ENCODE data around the gene PLIN1.

The PLIN1 gene

GRCh38 chr15:89690276-89691218 lies 11.4 kb upstream of the PLIN1 start, which contains the start of the genes PEX11A and WDR93 (continued):
- TF ChIP-seq, protein P1, sequence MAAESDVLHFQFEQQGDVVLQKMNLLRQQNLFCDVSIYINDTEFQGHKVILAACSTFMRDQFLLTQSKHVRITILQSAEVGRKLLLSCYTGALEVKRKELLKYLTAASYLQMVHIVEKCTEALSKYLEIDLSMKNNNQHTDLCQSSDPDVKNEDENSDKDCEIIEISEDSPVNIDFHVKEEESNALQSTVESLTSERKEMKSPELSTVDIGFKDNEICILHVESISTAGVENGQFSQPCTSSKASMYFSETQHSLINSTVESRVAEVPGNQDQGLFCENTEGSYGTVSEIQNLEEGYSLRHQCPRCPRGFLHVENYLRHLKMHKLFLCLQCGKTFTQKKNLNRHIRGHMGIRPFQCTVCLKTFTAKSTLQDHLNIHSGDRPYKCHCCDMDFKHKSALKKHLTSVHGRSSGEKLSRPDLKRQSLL (tag by site-specific recombination; IDR thresholded peaks at IDR 0.05), result 0 out of 2 replicates have a peak, but pooled peaks have one; percentile 20
- TF ChIP-seq SP2 (tag by site-specific recombination; IDR thresholded peaks at IDR 0.05) (peak; percentile 89), PRDM10 (tag by site-specific recombination; IDR thresholded peaks at IDR 0.05) (peak; percentile 86), BCL11B (tag by site-specific recombination; IDR thresholded peaks at IDR 0.05; ENCODE audit: low read depth) (peak; percentile 70; the same call in 1 of the 2 replicates), SCRT2 (tag by site-specific recombination; IDR thresholded peaks at IDR 0.05) (0 out of 2 replicates have a peak, but pooled peaks have one; percentile 28), YY1 (tag by site-specific recombination; IDR thresholded peaks at IDR 0.05) (0 out of 2 replicates have a peak, but pooled peaks have one; percentile 20), KLF7 (tag by site-specific recombination; IDR thresholded peaks at IDR 0.05; ENCODE audit: borderline replicate concordance) (0 out of 2 replicates have a peak, but pooled peaks have one; percentile 27), ZNF707 (tag by site-specific recombination; IDR thresholded peaks at IDR 0.05) (no peak), ZNF335 (tag by site-specific recombination; conservative IDR thresholded peaks at IDR 0.05) (peak; percentile 95), WT1 (tag by site-specific recombination; IDR thresholded peaks at IDR 0.05) (peak; percentile 51), KLF10 (tag by site-specific recombination; IDR thresholded peaks at IDR 0.05) (peak; percentile 60; the same call in 1 of the 2 replicates), BCL11A (tag by site-specific recombination; IDR thresholded peaks at IDR 0.05; ENCODE audit: low read depth) (0 out of 2 replicates have a peak, but pooled peaks have one; percentile 33), ZBTB10 (tag by site-specific recombination; IDR thresholded peaks at IDR 0.05) (peak; percentile 18; the same call in 1 of the 2 replicates), TCF7L2 (IDR thresholded peaks at IDR 0.05; ENCODE audit: borderline replicate concordance, low read depth, low read length) (no peak), ZFP69B (tag by site-specific recombination; IDR thresholded peaks at IDR 0.05) (peak; percentile 91), ZNF600 (tag by site-specific recombination; IDR thresholded peaks at IDR 0.05) (peak; percentile 34; the same call in 1 of the 2 replicates), ZEB2 (tag by site-specific recombination; IDR thresholded peaks at IDR 0.05) (peak; percentile 91), ZNF692 (tag by site-specific recombination; IDR thresholded peaks at IDR 0.05) (peak; percentile 92), ZBTB17 (tag by site-specific recombination; IDR thresholded peaks at IDR 0.05) (peak; percentile 55; the same call in 1 of the 2 replicates), SCRT1 (tag by site-specific recombination; IDR thresholded peaks at IDR 0.05; ENCODE audit: borderline replicate concordance) (no peak), ZNF2 (tag by site-specific recombination; IDR thresholded peaks at IDR 0.05) (peak; percentile 61; the same call in 1 of the 2 replicates), ZNF777 (tag by site-specific recombination; IDR thresholded peaks at IDR 0.05; ENCODE audit: borderline replicate concordance) (peak; percentile 96), ZNF660 (tag by site-specific recombination; IDR thresholded peaks at IDR 0.05) (peak; percentile 52; the same call in 1 of the 2 replicates)
- TF ChIP-seq, protein P2, sequence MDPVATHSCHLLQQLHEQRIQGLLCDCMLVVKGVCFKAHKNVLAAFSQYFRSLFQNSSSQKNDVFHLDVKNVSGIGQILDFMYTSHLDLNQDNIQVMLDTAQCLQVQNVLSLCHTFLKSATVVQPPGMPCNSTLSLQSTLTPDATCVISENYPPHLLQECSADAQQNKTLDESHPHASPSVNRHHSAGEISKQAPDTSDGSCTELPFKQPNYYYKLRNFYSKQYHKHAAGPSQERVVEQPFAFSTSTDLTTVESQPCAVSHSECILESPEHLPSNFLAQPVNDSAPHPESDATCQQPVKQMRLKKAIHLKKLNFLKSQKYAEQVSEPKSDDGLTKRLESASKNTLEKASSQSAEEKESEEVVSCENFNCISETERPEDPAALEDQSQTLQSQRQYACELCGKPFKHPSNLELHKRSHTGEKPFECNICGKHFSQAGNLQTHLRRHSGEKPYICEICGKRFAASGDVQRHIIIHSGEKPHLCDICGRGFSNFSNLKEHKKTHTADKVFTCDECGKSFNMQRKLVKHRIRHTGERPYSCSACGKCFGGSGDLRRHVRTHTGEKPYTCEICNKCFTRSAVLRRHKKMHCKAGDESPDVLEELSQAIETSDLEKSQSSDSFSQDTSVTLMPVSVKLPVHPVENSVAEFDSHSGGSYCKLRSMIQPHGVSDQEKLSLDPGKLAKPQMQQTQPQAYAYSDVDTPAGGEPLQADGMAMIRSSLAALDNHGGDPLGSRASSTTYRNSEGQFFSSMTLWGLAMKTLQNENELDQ (tag by site-specific recombination; IDR thresholded peaks at IDR 0.05; ENCODE audit: low read depth), result no peak
- TF ChIP-seq, protein P3, sequence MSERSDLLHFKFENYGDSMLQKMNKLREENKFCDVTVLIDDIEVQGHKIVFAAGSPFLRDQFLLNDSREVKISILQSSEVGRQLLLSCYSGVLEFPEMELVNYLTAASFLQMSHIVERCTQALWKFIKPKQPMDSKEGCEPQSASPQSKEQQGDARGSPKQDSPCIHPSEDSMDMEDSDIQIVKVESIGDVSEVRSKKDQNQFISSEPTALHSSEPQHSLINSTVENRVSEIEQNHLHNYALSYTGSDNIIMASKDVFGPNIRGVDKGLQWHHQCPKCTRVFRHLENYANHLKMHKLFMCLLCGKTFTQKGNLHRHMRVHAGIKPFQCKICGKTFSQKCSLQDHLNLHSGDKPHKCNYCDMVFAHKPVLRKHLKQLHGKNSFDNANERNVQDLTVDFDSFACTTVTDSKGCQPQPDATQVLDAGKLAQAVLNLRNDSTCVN (tag by site-specific recombination; optimal IDR thresholded peaks at IDR 0.05), result peak; percentile 54
